ENCODE data around the gene AURKB. TPM values are rescaled to one million over a fixed set of nuclear protein-coding genes. Genes with fewer than 3 reads are reported as not detected.

AURKB gene
- total RNA-seq: 1 to 10 TPM in 1 of 4 donors, not detected in 3; 2.3 TPM

DNA sequence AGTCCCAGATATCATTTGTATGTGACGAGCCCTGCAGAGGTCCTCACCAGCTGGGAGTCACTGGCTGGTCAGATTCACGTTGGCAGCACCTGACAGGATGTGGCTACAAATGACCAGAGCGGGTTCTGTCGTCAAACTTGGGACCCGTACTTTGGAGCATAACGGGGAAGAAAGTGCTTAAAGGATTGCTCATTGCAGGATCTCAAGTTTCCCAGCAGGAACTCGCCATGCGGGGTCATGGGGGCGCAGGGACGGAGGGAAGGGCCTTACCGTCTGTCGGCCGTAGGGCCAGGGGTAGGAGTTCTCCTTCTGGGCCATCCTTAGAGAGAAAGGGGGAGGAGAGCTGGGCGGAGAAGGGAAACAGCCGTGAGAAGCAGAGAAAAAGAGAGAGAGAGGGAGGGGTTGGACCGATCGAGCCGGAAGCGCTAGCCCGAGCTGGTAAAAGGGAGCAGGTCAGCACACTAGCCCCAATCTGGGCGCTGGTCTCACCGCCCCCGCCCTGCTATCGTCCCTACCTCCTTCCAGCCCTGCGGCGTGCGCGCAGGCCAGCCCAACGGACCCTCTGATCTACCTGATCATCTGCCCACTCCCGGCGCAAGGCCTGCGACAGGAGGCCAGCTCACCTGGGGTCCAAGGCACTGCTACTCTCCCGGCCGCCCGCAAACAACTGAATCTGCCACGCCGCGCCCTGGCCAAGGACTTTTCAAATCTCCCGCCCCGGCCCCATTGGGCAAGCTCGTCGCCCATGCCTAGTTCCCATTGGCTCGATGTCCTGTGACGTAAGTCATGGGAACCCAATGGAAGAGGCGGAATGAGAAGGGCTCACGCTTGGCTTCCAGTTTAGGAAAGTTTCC is at the start of gene AURKB:
TSS of gene AURKB (minus strand) at position 669 of the 854 bp plus-strand sequence. CDS start at position 318, 351 bp downstream.
- DNase-seq: peak; percentile 93
- Histone ChIP-seq H3K9me3 (no peaks in the 10 kb centered on the region), H3K4me1 (peaks cover 6 to 14% of the 10 kb centered on the region in 2 donors), H3K4me3 (peak within 1 kb of the TSS; percentile 61 to 75 (median 68)), H3K27me3 (no peaks in the 10 kb centered on the region), H3K36me3 (no peaks in the 10 kb centered on the region), H3K27ac (peak within 1 kb of the TSS; percentile 53 to 75 (median 74))
- in situ Hi-C loops (cut with MboI; ENCODE audit: low sequenced_read_pairs in 4 of 4): no loop called here
- no peak for TF ChIP-seq POLR2A (IDR thresholded peaks at IDR 0.05)
- TF ChIP-seq CTCF (IDR thresholded peaks at IDR 0.05 in 4 of 5, conservative IDR thresholded peaks at IDR 0.05 in 1 of 5): no peak
- ATAC-seq: peak; percentile 100
- intact Hi-C loops (cut with DNase I; ENCODE audit: low total_unique reads): no loop called here

- ATAC-seq: no peak
- intact Hi-C loops (cut with DNase I; ENCODE audit: low total_unique reads) (no loop called here), in situ Hi-C loops (cut with MboI; ENCODE audit: low sequenced_read_pairs in 4 of 4) (no loop called here)
- DNase-seq: no peak
- Histone ChIP-seq H3K9me3 (no peaks in the 10 kb centered on the region), H3K4me3 (no peak overlapping the region), H3K4me1 (no peaks in the 10 kb centered on the region), H3K27ac (no peak overlapping the region), H3K36me3 (peaks cover 0 to 67% of the 10 kb centered on the region in 2 donors), H3K27me3 (no peaks in the 10 kb centered on the region)
- TF ChIP-seq POLR2A (IDR thresholded peaks at IDR 0.05): no peak
These were observed 47.4 kb upstream of the AURKB start for GRCh38 chr17:8257801-8258200.

- intact Hi-C loops (cut with DNase I; ENCODE audit: low total_unique reads): no loop called here
- ATAC-seq: no peak
- no peaks in the 10 kb centered on the region for H3K27me3 ChIP-seq
- no peak for DNase-seq
- no peaks in the 10 kb centered on the region for H3K4me1 ChIP-seq
- TF ChIP-seq POLR2A (IDR thresholded peaks at IDR 0.05) (no peak), CTCF (IDR thresholded peaks at IDR 0.05 in 4 of 5, conservative IDR thresholded peaks at IDR 0.05 in 1 of 5) (no peak)
- in situ Hi-C loops (cut with MboI; ENCODE audit: low sequenced_read_pairs in 4 of 4): no loop called here
- peaks cover 0 to 57% of the 10 kb centered on the region in 2 donors for H3K36me3 ChIP-seq
- H3K4me3 ChIP-seq: no peak overlapping the region
- no peaks in the 10 kb centered on the region for H3K9me3 ChIP-seq
- H3K27ac ChIP-seq: no peak overlapping the region
These were observed 46.3 kb upstream of the AURKB start for GRCh38 chr17:8256691-8257090.

- in situ Hi-C loops (cut with MboI; ENCODE audit: low sequenced_read_pairs in 4 of 4): no loop called here
- no peak for DNase-seq
These were observed 45.9 kb upstream of the AURKB start for GRCh38 chr17:8256291-8256690.

More at GRCh38 chr17:8256291-8256690, 45.9 kb upstream of the AURKB start:
- TF ChIP-seq CTCF (IDR thresholded peaks at IDR 0.05 in 4 of 5, conservative IDR thresholded peaks at IDR 0.05 in 1 of 5) (no peak), POLR2A (IDR thresholded peaks at IDR 0.05) (no peak)
- Histone ChIP-seq H3K27me3 (no peaks in the 10 kb centered on the region), H3K4me3 (no peak overlapping the region), H3K9me3 (no peaks in the 10 kb centered on the region), H3K4me1 (no peaks in the 10 kb centered on the region), H3K27ac (no peak overlapping the region), H3K36me3 (peaks cover 0 to 53% of the 10 kb centered on the region in 2 donors)
- intact Hi-C loops (cut with DNase I; ENCODE audit: low total_unique reads): no loop called here
- ATAC-seq: no peak

All from gastrocnemius medialis (tissue), 4 donors.